Spleen (tissue), 13 donors: ENCODE measurements around the gene ZFYVE27. TPM values are rescaled to one million over a fixed set of nuclear protein-coding genes. Genes with fewer than 3 reads are reported as not detected.

Experiments used
- DNase-seq: peaks from one replicate; pipeline ENCODE4 v3.0.0-alpha.2; 2020
- H3K27ac ChIP-seq, 8 donors: fragments of 200-600 bp; sonication (generic) in 7 of 8; 1 replicate in 4 of 8; 2 replicates in 4 of 8; pipeline versions ENCODE4 v1.5.0 to v1.8.0; 2016 to 2021; ENCODE audit warnings: inconsistent platforms in 4 of 8, mild to moderate bottlenecking in 4 of 8, moderate library complexity in 1 of 8
- H3K27me3 ChIP-seq, 7 donors: fragments of 200-600 bp; sonication (generic) in 6 of 7; replicated peaks in 1 of 7; 1 replicate in 4 of 7; 2 replicates in 3 of 7; pipeline versions ENCODE4 v1.5.0 to v1.8.0; 2016 to 2021; ENCODE audit warnings: inconsistent platforms in 3 of 7, mild to moderate bottlenecking in 1 of 7
- H3K36me3 ChIP-seq, 6 donors: fragments of 200-600 bp; sonication (generic) in 5 of 6; 1 replicate in 4 of 6; 2 replicates in 2 of 6; pipeline versions ENCODE4 v1.5.0 to v1.8.0; 2016 to 2021; ENCODE audit warnings: inconsistent platforms in 2 of 6
- H3K4me1 ChIP-seq, 6 donors: fragments of 200-600 bp; sonication (generic) in 5 of 6; 1 replicate in 3 of 6; 2 replicates in 3 of 6; pipeline versions ENCODE4 v1.5.0 to v1.8.0; 2016 to 2021; ENCODE audit warnings: inconsistent platforms in 3 of 6
- H3K4me3 ChIP-seq, 8 donors: fragments of 200-600 bp; sonication (generic) in 7 of 8; 1 replicate in 4 of 8; 2 replicates in 4 of 8; pipeline versions ENCODE4 v1.5.0 to v1.8.0; 2016 to 2021; ENCODE audit warnings: inconsistent platforms in 4 of 8, mild to moderate bottlenecking in 4 of 8, moderate library complexity in 2 of 8
- H3K9me3 ChIP-seq, 8 donors: fragments of 200-600 bp; sonication (generic) in 7 of 8; 1 replicate in 4 of 8; 2 replicates in 4 of 8; pipeline versions ENCODE4 v1.5.0 to v1.8.0; 2016 to 2021; ENCODE audit warnings: inconsistent platforms in 4 of 8
- POLR2A ChIP-seq, 3 donors: fragments of 450-650 bp; IDR thresholded peaks; one replicate each; pipeline ENCODE4 v1.5.1; 2017; ENCODE audit warnings: antibody characterized with exemption in 3 of 3, mild to moderate bottlenecking in 1 of 3
- POLR2AphosphoS5 ChIP-seq, 3 donors: sonication (generic); formaldehyde crosslinking; IDR thresholded peaks; one replicate each; pipeline ENCODE4 v1.5.1; 2017; ENCODE audit warnings: antibody characterized with exemption in 3 of 3
- WGBS, 5 donors: extraction: QIAGEN DNeasy Blood & Tissue Kit in 3 of 5; methylation state at CpG; one replicate each; pipeline versions ENCODE4 v1.1.5 to v1.1.7; 2013 to 2018; 5-methylcytosine and 5-hydroxymethylcytosine counted together
- intact Hi-C: fragments of 100-400 bp; cut with DNase I; formaldehyde crosslinking; loops from one replicate; pipeline ENCODE4 v1.15.0; 2023; ENCODE audit warnings: low total_unique reads
- long read RNA-seq, 2 donors: transcript quantifications; one replicate each; lab custom pipeline, GENCODE V29; 2026
- polyA plus RNA-seq, 3 donors: library from polyadenylated mRNA; stranded (reverse); fragments of 200-250 nt; gene quantifications; one replicate each; pipeline ENCODE4 v1.2.1, GENCODE V29; 2013
- total RNA-seq, 7 donors: library from RNA; depleted of rRNA in 3 of 7; stranded (reverse); fragments of >200 nt in 3 of 7; fragmentation: NEBNext Ultra II Directional in 4 of 7; extraction: Animal tissue kit (Norgen Biotek cat#: 25700) in 4 of 7; gene quantifications; one replicate each; pipeline versions ENCODE4 v1.1.0 to v1.2.1, GENCODE V29; 2016 to 2021
- TF ChIP-seq, protein P1 (sequence below), 11 experiments: fragments of 200-600 bp in 7 of 11; fragments of 450-650 bp in 4 of 11; sonication (generic) in 4 of 11; IDR thresholded peaks in 8 of 11; conservative IDR thresholded peaks in 3 of 11; 1 replicate in 7 of 11; 2 replicates in 4 of 11; pipeline versions ENCODE4 v1.4.0 to v1.8.0; 2016 to 2021; ENCODE audit warnings: antibody characterized with exemption in 11 of 11, inconsistent platforms in 4 of 11, mild to moderate bottlenecking in 1 of 11
- donor health status: healthy with polysubstance abuse.
- donor health status: DM: no; HTN: no; CAD: no; lungs with moderate emphysema.
- donor health status: DM: no; HTN: no; CAD: no.
- donor health status: Bipolar disorder and iron deficiency.
- donor health status: healthy.
- donor health status: DM: no; HTN: no; CAD: no.
- donor health status: DM: yes; HTN: yes; CAD: no.

ZFYVE27 gene, protein sequence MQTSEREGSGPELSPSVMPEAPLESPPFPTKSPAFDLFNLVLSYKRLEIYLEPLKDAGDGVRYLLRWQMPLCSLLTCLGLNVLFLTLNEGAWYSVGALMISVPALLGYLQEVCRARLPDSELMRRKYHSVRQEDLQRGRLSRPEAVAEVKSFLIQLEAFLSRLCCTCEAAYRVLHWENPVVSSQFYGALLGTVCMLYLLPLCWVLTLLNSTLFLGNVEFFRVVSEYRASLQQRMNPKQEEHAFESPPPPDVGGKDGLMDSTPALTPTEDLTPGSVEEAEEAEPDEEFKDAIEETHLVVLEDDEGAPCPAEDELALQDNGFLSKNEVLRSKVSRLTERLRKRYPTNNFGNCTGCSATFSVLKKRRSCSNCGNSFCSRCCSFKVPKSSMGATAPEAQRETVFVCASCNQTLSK
- total RNA-seq (10 to 100 TPM; 29.2 to 42.2 (median 34.1) TPM), polyA plus RNA-seq (10 to 100 TPM; 16.8 to 24.7 (median 17.5) TPM)
- long read RNA-seq, donor 1, partial matches to known transcripts: 0 of 2 reads
- long read RNA-seq, donor 1, other reads (novel, unspliced or antisense): 0 of 2 reads
- long read RNA-seq, donor 2, partial matches to known transcripts: 10 of 10 reads
- long read RNA-seq, donor 2, other reads (novel, unspliced or antisense): 0 of 10 reads

DNA sequence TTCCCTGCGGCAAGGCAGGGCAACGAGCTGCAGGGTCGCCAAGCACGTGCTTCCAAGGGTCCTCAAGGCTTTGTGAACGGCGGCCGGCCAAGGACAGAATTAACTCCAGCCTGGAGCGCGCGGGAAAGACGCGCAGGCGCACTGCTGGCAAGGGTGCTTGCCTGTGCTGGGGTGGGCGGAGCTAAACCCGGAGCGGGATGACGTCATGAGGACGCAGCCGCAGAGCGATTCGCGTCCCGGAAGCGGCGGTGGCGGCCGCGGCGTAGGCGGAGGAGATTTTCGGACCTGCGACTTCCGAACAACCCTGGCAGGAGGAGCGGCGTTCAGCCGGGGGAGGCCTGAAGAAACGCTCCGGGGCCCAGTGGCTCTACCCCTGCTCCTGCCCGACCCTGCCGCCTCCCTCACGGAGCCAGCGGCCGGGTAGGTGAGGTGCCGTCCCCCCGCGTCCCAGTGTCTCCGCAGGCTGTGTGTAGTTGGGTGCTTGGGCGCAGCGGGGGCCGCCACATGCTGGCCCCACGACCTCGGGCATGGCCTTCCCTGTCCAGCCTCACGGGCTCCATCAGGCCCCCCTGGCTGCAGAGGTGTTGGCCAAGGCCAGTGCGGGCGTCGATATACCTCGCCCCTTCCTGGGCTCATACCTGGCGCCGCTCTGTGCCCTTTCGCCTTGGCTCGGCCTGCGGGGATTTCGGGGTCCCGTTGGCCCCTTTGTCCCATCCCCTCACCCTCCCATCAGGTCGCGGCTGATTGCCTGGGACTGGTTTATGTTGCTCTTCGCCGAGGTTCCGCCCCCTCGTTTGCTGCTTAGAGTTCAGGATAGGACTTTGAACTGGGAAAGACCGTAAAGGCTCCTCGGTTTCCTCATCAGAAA lies at the start of gene ZFYVE27:
ZFYVE27 (plus strand) TSS at position 227 of the 868 bp plus-strand sequence. CDS start 1,350 bp downstream, outside the sequence.
- WGBS, 5 donors: 0 to 2% (median 0%) methylated on average over 23 to 72 of the region's 72 CpGs
- Histone ChIP-seq H3K4me3 (peak within 1 kb of the TSS; percentile 66 to 95 (median 84)), H3K9me3 (no peaks in the 10 kb centered on the region), H3K27ac (peak within 1 kb of the TSS; percentile 85 to 98 (median 94)), H3K27me3 (no peaks in the 10 kb centered on the region), H3K36me3 (peaks cover 0 to 37% (median 15%) of the 10 kb centered on the region in 6 donors), H3K4me1 (peaks cover 10 to 54% (median 35%) of the 10 kb centered on the region in 6 donors)
- TF ChIP-seq, protein P1, sequence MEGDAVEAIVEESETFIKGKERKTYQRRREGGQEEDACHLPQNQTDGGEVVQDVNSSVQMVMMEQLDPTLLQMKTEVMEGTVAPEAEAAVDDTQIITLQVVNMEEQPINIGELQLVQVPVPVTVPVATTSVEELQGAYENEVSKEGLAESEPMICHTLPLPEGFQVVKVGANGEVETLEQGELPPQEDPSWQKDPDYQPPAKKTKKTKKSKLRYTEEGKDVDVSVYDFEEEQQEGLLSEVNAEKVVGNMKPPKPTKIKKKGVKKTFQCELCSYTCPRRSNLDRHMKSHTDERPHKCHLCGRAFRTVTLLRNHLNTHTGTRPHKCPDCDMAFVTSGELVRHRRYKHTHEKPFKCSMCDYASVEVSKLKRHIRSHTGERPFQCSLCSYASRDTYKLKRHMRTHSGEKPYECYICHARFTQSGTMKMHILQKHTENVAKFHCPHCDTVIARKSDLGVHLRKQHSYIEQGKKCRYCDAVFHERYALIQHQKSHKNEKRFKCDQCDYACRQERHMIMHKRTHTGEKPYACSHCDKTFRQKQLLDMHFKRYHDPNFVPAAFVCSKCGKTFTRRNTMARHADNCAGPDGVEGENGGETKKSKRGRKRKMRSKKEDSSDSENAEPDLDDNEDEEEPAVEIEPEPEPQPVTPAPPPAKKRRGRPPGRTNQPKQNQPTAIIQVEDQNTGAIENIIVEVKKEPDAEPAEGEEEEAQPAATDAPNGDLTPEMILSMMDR (IDR thresholded peaks at IDR 0.05 in 8 of 11, conservative IDR thresholded peaks at IDR 0.05 in 3 of 11): peak in 1 of 11 experiments; percentile 10
- peak; percentile 53 to 89 (median 71) for TF ChIP-seq POLR2A (IDR thresholded peaks at IDR 0.05)
- peak; percentile 99 to 100 (median 100) for TF ChIP-seq POLR2AphosphoS5 (IDR thresholded peaks at IDR 0.05)
- peak; percentile 99 for DNase-seq
- intact Hi-C loops: loop anchor here (5.0 kb wide), 1 partner anchor 35 kb away; no protein-coding TSS in a partner anchor

DNA sequence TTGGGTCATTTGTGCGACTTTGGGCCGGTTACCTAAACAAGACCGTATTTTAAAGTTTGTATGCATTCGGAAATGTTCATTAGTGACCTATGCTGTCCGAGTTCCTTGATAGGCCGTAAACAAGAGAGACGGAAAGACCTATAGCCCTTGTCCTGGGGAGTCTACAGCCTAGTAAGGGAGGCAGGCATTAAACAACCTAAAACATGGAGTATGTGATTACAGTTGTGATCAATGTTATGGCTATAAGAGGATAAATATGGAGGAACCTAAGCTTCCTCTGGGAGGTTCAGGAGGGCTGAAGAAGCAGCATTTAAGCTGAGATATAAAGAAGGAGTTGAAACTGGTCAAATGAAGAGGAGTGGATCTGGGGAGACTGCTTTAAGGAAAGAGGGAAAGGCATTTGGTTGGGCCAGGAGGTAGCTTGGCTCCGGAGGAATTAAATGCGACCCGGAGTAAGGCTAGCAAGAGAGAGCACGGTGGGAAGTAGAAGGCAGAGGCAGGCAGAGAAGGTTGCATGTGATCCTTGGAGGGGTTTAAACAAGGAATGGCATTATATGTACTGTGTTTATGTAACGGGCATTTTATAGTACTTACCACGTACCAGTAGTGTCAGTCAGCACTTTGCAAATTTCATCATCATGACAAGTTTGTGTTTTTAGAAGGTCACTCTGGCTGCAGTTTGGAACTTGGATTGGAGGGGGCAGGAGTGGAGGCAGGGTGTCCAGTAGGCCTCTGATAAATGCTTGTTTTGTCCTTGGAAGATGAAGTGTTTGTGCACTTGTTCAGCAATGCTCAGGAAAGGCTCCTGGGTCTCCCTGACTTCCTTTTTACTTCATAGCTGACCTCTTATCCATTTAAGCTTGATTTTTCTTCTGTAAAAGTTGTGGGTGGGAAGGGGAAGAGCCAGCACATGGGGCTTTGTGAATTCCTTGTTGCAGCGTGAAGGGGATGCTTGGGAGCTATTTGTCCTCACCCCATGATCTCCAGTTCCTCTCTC lies 48.8 kb upstream of the ZFYVE27 start:
- peak in 1 of 3 donors; percentile 53 for TF ChIP-seq POLR2AphosphoS5 (IDR thresholded peaks at IDR 0.05)
- TF ChIP-seq POLR2A (IDR thresholded peaks at IDR 0.05): no peak
- intact Hi-C loops: no loop called here
- H3K4me1 ChIP-seq: peaks cover 16 to 63% (median 53%) of the 10 kb centered on the region in 6 donors
- DNase-seq: peak; percentile 31
- 47 to 61% (median 52%) methylated on average over 14 of the region's 14 CpGs for WGBS, 5 donors
- H3K9me3 ChIP-seq: peaks cover 0 to under 1% (median 0%) of the 10 kb centered on the region in 8 donors
- peak overlapping the region; percentile 62 to 93 (median 89) for H3K27ac ChIP-seq
- H3K36me3 ChIP-seq: no peaks in the 10 kb centered on the region
- peak overlapping the region in 7 of 8 donors; percentile 60 to 92 (median 71) for H3K4me3 ChIP-seq
- H3K27me3 ChIP-seq: no peaks in the 10 kb centered on the region

DNA sequence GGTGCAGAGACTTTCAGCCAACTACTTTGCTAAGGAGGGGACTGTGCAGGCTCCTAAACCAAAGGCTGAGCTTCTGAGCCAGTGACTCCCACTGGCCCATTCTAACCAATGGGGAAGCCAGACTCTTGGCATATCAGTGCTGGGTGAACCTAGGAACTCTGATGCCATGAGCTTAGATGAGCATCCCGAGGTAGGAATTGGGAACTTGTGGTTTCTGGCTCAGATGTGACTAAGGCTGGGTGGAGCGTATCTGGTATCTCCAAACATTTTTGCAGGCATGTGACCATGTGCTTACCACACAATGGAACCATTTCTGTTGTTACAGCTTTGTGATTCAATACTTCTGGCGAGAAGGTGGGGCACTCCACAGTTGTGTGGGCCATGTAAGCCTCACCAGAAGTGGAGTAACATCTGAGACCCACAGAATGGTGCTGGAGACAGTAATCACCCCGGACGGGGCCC lies 47.3 kb upstream of the ZFYVE27 start:
- TF ChIP-seq POLR2A (IDR thresholded peaks at IDR 0.05) (no peak), POLR2AphosphoS5 (IDR thresholded peaks at IDR 0.05) (peak in 1 of 3 donors; percentile 14)
- TF ChIP-seq, protein P1 (IDR thresholded peaks at IDR 0.05 in 8 of 11, conservative IDR thresholded peaks at IDR 0.05 in 3 of 11): no peak
- peak; percentile 16 for DNase-seq
- intact Hi-C loops: no loop called here

More for the DNA sequence above, 47.3 kb upstream of the ZFYVE27 start:
- WGBS, 5 donors: 60 to 88% (median 73%) methylated on average over 5 of the region's 5 CpGs
- Histone ChIP-seq H3K27ac (peak overlapping the region in 6 of 8 donors; percentile 84 to 93 (median 90)), H3K4me3 (no peak overlapping the region), H3K9me3 (peaks cover 0 to 4% (median 0%) of the 10 kb centered on the region in 8 donors), H3K4me1 (peaks cover 11 to 47% (median 39%) of the 10 kb centered on the region in 6 donors), H3K27me3 (no peaks in the 10 kb centered on the region), H3K36me3 (no peaks in the 10 kb centered on the region)
